ENCODE results near the gene KRT12. TPM values are rescaled to one million over a fixed set of nuclear protein-coding genes. Genes with fewer than 3 reads are reported as not detected.

Gene KRT12
- total RNA-seq, 1 donor: not detected

- H3K4me3 ChIP-seq (ENCODE audit: low read depth, low read length): no peak overlapping the region
- no peak for DNase-seq (ENCODE audit: low read depth)
- TF ChIP-seq, protein P1, sequence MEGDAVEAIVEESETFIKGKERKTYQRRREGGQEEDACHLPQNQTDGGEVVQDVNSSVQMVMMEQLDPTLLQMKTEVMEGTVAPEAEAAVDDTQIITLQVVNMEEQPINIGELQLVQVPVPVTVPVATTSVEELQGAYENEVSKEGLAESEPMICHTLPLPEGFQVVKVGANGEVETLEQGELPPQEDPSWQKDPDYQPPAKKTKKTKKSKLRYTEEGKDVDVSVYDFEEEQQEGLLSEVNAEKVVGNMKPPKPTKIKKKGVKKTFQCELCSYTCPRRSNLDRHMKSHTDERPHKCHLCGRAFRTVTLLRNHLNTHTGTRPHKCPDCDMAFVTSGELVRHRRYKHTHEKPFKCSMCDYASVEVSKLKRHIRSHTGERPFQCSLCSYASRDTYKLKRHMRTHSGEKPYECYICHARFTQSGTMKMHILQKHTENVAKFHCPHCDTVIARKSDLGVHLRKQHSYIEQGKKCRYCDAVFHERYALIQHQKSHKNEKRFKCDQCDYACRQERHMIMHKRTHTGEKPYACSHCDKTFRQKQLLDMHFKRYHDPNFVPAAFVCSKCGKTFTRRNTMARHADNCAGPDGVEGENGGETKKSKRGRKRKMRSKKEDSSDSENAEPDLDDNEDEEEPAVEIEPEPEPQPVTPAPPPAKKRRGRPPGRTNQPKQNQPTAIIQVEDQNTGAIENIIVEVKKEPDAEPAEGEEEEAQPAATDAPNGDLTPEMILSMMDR (IDR thresholded peaks at IDR 0.05; ENCODE audit: insufficient read depth, low read length): no peak
Observed at GRCh38 chr17:40812639-40813038, 54.4 kb downstream of the KRT12 start.

Other genes with a start within 250 kb of the KRT12 start
- 112 and 119 TPM in 2 replicates for gene SMARCE1, start 219.4 kb downstream of the KRT12 start, total RNA-seq (ENCODE audit: low replicate concordance)
- not detected in 2 replicates for gene KRT222, start 202.0 kb downstream of the KRT12 start, total RNA-seq (ENCODE audit: low replicate concordance)
- gene KRT24, start 163.5 kb downstream of the KRT12 start, total RNA-seq (ENCODE audit: low replicate concordance): not detected in 2 replicates
- not detected in 2 replicates for gene KRT25, start 111.9 kb downstream of the KRT12 start, total RNA-seq (ENCODE audit: low replicate concordance)
- not detected in 2 replicates for gene KRT26, start 95.0 kb downstream of the KRT12 start, total RNA-seq (ENCODE audit: low replicate concordance)
- not detected in 2 replicates for gene KRT27, start 84.7 kb downstream of the KRT12 start, total RNA-seq (ENCODE audit: low replicate concordance)
- gene KRT28, start 67.3 kb downstream of the KRT12 start, total RNA-seq (ENCODE audit: low replicate concordance): not detected in 2 replicates
- 12.2 TPM in 1 of 2 replicates, not detected in the other for gene KRT10, start 44.6 kb downstream of the KRT12 start, total RNA-seq (ENCODE audit: low replicate concordance)
- gene KRT20, start 18.0 kb upstream of the KRT12 start, total RNA-seq (ENCODE audit: low replicate concordance): not detected in 2 replicates
- gene KRT23, start 70.4 kb upstream of the KRT12 start, total RNA-seq (ENCODE audit: low replicate concordance): not detected in 2 replicates
- not detected in 2 replicates for gene KRT39, start 99.7 kb upstream of the KRT12 start, total RNA-seq (ENCODE audit: low replicate concordance)
- not detected in 2 replicates for gene KRT40, start 117.1 kb upstream of the KRT12 start, total RNA-seq (ENCODE audit: low replicate concordance)
- not detected in 2 replicates for gene KRTAP3-3, start 126.9 kb upstream of the KRT12 start, total RNA-seq (ENCODE audit: low replicate concordance)
- gene KRTAP3-2, start 132.7 kb upstream of the KRT12 start, total RNA-seq (ENCODE audit: low replicate concordance): not detected in 2 replicates
- gene KRTAP3-1, start 141.9 kb upstream of the KRT12 start, total RNA-seq (ENCODE audit: low replicate concordance): not detected in 2 replicates
- gene KRTAP1-5, start 160.0 kb upstream of the KRT12 start, total RNA-seq (ENCODE audit: low replicate concordance): 1.4 TPM in 1 of 2 replicates, not detected in the other
- gene KRTAP1-4, start 163.0 kb upstream of the KRT12 start, total RNA-seq (ENCODE audit: low replicate concordance): not detected in 2 replicates
- gene KRTAP1-3, start 167.7 kb upstream of the KRT12 start, total RNA-seq (ENCODE audit: low replicate concordance): not detected in 2 replicates
- gene KRTAP1-1, start 174.2 kb upstream of the KRT12 start, total RNA-seq (ENCODE audit: low replicate concordance): not detected in 2 replicates
- not detected in 2 replicates for gene KRTAP2-1, start 180.1 kb upstream of the KRT12 start, total RNA-seq (ENCODE audit: low replicate concordance)
- not detected in 2 replicates for gene KRTAP2-2, start 188.0 kb upstream of the KRT12 start, total RNA-seq (ENCODE audit: low replicate concordance)
- gene KRTAP2-3, start 192.9 kb upstream of the KRT12 start, total RNA-seq (ENCODE audit: low replicate concordance): not detected in 2 replicates
- not detected in 2 replicates for gene KRTAP2-4, start 198.7 kb upstream of the KRT12 start, total RNA-seq (ENCODE audit: low replicate concordance)
- not detected in 2 replicates for gene KRTAP4-7, start 216.9 kb upstream of the KRT12 start, total RNA-seq (ENCODE audit: low replicate concordance)
- not detected in 2 replicates for gene KRTAP4-8, start 230.9 kb upstream of the KRT12 start, total RNA-seq (ENCODE audit: low replicate concordance)
- gene KRTAP4-16, start 235.0 kb upstream of the KRT12 start, total RNA-seq (ENCODE audit: low replicate concordance): not detected in 2 replicates
- gene KRTAP4-9, start 238.2 kb upstream of the KRT12 start, total RNA-seq (ENCODE audit: low replicate concordance): not detected in 2 replicates